Ishikawa (cell line): Measurements from ENCODE around the gene TM9SF2.

Experiments
- TAF1 ChIP-seq: IDR thresholded peaks from 2 replicates; pipeline ENCODE4 v1.6.1; 2012; ENCODE audit warnings: low read depth, mild to moderate bottlenecking
- TF ChIP-seq, protein P1 (sequence below): IDR thresholded peaks from 2 replicates; pipeline ENCODE4 v1.6.1; 2012

- TF ChIP-seq TAF1 = no peak
- TF ChIP-seq, protein P1, sequence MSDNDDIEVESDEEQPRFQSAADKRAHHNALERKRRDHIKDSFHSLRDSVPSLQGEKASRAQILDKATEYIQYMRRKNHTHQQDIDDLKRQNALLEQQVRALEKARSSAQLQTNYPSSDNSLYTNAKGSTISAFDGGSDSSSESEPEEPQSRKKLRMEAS = no peak
These were observed 27.8 kb upstream of the TM9SF2 start for GRCh38 chr13:99473515-99473914.
